ENCODE results near the gene RPGRIP1L.
"Not testable (repeated sequence)": the region's sequence is repeated elsewhere in the genome, so short reads cannot be mapped to it uniquely, and the experiment has no call there.

The RPGRIP1L gene

GRCh38 chr16:53712065-53712464 lies 8.4 kb upstream of the RPGRIP1L start:
- DNase-seq (ENCODE audit: low spot score), result no peak

GRCh38 chr16:53711390-53711789 lies 7.7 kb upstream of the RPGRIP1L start:
- no peak for DNase-seq (ENCODE audit: low spot score)

- DNase-seq (ENCODE audit: low spot score), result no peak
Observed at GRCh38 chr16:53708490-53708889, 4.8 kb upstream of the RPGRIP1L start.

DNA sequence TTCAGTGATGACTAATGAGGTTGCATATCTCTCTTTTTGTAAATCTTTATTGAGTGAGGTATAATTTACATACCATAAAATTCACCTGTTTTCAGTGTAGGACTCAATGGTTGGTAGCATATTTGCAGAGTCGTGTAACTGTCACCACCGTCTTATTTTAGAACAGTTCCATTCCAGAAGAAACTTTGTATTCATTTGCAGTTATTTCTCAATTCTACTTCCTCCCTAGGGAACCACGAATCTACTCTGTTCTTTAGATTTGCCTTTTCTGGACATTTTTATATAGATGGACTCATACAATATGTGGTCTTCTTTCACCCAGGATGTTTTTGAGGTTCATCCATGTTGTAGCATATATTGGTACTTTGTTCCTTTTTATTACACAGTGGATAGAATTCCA lies 4.0 kb upstream of the RPGRIP1L start:
- no peak for DNase-seq (ENCODE audit: low spot score)

GRCh38 chr16:53704445-53704813 lies 770 bp upstream of the RPGRIP1L start:
- no peak for DNase-seq (ENCODE audit: low spot score)

- DNase-seq (ENCODE audit: low spot score), result not testable (repeated sequence)
Observed at GRCh38 chr16:53698271-53698670, 5.4 kb downstream of the RPGRIP1L start.

DNA sequence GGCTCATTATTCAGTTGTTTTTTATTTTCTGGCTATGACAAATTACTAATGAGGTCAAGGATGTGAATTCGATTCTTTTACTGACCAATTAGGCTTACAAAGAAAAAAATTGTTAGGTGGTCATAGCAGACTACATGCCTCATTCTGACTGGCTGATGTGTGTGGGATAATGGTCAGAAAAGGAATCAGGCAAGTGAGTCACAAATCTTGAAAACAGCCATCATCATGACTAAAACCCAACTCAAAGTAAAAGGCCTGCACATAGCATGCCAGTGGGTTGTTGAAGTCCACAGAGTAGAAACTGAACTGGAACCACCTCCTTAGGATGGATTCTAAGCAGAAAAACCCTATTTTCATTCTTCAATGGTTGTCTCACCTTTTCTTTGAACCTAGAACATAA lies 8.6 kb downstream of the RPGRIP1L start:
- DNase-seq (ENCODE audit: low spot score), result no peak

GRCh38 chr16:53693320-53693719 lies 10.3 kb downstream of the RPGRIP1L start:
- no peak for DNase-seq (ENCODE audit: low spot score)

DNA sequence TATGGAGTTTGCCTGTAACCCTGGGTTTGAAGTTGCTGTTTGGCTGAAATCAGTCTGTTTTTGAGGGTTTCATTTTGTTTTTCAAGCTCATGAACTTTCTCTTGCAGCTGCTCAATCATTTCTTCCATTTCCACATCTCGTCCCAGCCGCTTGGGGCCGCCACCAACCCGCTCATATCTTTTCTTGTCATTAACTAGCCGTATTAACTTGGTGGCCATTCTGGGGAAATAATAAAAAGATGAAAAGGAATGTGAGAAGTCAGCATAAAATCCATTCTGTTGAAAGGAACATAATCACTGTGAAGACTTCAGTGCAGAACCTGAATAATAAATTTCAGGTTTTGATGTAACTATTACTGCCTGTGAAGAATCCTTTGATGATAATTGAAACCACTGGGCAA lies 11.5 kb downstream of the RPGRIP1L start:
- no peak for DNase-seq (ENCODE audit: low spot score)

GRCh38 chr16:53690771-53691170 lies 12.9 kb downstream of the RPGRIP1L start:
- DNase-seq (ENCODE audit: low spot score), result no peak

DNA sequence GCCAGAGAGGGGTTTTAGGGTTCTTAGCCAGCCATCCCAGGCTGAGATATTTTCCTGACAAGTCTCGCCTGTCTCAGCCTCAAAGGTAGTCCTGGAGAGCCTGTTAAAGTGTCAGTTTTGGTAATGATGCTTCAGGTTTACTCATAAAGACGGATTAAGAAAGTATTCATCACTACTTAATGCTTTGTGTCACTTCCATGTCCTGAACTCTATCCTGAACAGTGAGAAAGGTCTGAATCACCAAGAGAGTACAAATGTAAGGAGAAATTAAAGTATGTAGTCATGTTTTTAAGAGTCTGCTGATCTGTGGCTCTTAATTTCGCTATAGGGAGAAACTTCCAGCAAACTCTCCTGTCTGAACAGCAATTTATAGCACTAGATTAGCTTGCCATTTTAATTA lies 14.0 kb downstream of the RPGRIP1L start:
- DNase-seq (ENCODE audit: low spot score), result no peak

- no peak for DNase-seq (ENCODE audit: low spot score)
Observed at GRCh38 chr16:53686710-53687109, 16.9 kb downstream of the RPGRIP1L start.

DNA sequence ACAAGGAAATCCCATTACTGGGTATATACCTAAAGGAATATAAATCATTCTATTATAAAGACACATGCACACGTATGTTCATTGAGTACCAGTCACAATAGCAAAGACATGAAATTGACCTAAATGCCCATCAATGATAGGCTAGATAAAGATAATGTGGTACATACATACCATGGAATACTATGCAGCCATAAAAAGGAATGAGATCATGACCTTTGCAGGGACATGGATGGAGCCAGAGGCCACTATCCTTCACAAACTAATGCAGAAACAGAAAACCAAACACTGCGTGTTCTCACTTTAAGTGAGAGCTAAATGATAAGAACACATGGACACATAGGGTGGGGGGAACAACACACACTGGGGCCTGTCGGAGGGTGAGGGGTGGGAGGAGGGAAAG lies 18.3 kb downstream of the RPGRIP1L start:
- DNase-seq (ENCODE audit: low spot score), result not testable (repeated sequence)

- no peak for DNase-seq (ENCODE audit: low spot score)
Observed at GRCh38 chr16:53681354-53681753, 22.3 kb downstream of the RPGRIP1L start.

DNA sequence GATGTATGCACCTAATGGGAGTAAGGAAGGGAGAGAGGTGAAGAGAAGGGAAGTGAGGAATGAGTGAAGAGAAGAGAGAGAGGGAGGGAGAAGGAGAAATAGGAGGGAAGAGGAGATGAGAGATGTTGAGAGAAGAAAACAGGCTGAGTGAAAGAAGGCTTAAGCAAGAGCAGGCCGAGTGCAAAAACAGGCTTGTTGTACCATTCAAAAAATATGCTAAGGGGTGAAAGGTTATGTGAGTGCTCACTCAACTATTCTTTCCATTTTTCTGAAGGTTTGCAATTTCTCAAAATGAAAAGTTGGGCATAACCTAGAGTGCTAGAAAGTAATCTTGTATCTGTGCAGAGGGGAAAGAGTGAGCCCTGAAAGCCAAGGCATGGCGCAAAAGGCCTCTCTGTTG lies 22.9 kb downstream of the RPGRIP1L start:
- no peak for DNase-seq (ENCODE audit: low spot score)

- no peak for DNase-seq (ENCODE audit: low spot score)
Observed at GRCh38 chr16:53678756-53679343, 24.8 kb downstream of the RPGRIP1L start.

- DNase-seq (ENCODE audit: low spot score), result no peak
Observed at GRCh38 chr16:53678155-53678554, 25.5 kb downstream of the RPGRIP1L start.

DNA sequence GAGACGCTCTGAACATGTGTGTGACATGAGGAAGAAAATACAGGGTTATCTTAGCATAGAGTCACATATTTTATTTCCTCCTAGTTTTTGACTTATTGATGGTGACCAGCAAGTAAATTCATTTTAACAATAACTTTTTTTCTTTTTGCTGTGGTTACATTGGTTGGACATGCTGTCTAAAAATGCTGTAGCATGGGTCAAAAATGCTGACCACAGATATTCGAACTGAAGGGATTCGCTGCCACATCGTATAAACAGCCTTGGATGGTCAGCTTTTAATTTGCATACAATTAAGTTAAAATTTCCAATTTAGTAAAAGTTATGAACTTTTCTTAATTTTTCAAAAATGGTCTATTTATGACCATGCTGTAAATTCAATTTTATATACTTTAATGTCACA lies 30.5 kb downstream of the RPGRIP1L start:
- DNase-seq (ENCODE audit: low spot score), result no peak

- no peak for DNase-seq (ENCODE audit: low spot score)
Observed at GRCh38 chr16:53672461-53672860, 31.2 kb downstream of the RPGRIP1L start.

GRCh38 chr16:53668869-53669268 lies 34.8 kb downstream of the RPGRIP1L start:
- no peak for DNase-seq (ENCODE audit: low spot score)

DNA sequence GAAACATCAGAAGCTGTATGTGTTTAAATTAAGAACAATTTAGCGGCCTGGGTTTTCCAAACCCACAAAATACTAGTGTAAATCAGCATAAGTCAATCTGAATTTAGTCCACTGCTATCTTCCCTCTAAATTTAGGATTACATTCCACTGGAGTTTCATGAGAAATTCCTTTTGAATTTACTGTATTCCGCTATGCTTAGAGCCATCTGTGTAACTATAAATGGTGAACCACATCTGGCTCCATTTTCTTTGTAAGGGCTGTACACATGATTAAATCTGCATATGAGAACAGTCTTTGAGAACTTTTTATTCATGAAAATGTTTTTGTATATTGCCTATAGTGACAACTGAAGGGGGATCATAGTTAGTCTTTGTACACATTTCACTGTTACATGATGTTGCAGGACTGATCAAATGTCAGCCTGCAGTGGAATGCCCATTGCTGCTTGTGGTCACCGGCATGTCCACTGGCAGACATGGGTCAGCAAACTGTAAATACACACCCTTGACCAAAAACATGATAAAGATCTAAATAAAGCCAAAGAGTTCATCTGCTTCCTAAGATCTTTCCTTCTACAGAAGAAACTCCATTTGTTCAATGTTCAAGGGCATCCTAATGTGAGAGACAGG lies 36.8 kb downstream of the RPGRIP1L start:
- no peak for DNase-seq (ENCODE audit: low spot score)

DNA sequence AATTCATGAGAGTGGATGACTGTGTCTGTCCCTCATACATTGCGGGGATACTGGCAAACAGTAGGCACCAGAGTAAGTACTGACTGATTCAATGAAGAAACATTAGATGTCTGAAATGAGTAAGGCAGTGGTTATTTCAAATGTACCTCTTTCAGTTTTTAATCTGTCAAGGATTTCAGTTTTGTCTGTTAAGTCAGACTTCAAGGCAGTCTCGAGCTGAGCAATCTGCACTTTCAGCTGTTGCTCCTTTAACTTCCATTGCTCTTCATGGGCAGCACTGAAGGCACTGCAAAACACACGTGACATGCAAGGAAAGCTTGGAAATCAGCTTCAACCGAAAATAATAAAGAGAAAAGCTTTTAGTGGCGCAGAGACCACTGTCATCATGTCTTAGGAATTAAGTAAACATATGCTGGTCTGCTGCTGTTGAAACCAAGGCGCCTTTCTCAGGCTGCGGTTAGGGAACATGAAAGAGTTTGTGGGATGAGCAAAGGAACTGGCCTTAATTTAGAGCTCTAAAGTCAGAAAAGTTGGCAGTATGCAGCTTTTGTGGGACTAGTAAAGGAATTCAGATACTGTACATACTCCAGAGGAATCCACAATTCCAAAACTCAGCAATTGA lies 38.8 kb downstream of the RPGRIP1L start:
- no peak for DNase-seq (ENCODE audit: low spot score)

DNA sequence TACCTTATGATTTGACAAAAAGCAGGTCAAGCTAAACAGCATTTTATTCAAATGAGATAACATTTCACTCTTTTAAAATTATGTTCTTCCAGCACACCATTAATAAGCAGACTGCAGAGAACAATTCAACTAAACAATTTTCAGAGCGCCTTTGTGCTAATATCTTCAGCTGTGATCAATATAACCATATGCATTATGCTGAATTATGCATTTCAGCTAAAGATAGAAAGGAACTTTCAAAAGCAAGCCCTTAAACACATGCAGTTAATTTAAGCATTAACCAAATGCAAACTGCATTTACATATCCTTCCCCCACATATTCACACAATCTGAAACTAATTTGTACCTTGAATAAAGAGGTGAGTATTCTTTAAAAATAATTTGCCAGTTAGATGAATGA lies 41.6 kb downstream of the RPGRIP1L start:
- DNase-seq (ENCODE audit: low spot score), result no peak

- DNase-seq (ENCODE audit: low spot score), result no peak
Observed at GRCh38 chr16:53654946-53655345, 48.7 kb downstream of the RPGRIP1L start.
